Coronary artery (tissue), 2 donors: ENCODE measurements around the gene SUCO.

Source experiments
- DNase-seq: peaks from one replicate; pipeline ENCODE4 v3.0.0-alpha.2; 2017; ENCODE audit warnings: low spot score
- H3K27ac ChIP-seq, 2 donors: fragments of 200-600 bp; sonication (generic); one replicate each; pipeline ENCODE4 v1.5.1; 2016 to 2019
- H3K4me3 ChIP-seq: fragments of 200-600 bp; sonication (generic); 2 replicates; pipeline ENCODE4 v1.5.1; 2016; ENCODE audit warnings: mild to moderate bottlenecking, moderate library complexity
- TF ChIP-seq, protein P1 (sequence below): fragments of 200-600 bp; sonication (generic); IDR thresholded peaks from one replicate; pipeline ENCODE4 v1.5.1; 2019; ENCODE audit warnings: antibody characterized with exemption

SUCO gene

DNA sequence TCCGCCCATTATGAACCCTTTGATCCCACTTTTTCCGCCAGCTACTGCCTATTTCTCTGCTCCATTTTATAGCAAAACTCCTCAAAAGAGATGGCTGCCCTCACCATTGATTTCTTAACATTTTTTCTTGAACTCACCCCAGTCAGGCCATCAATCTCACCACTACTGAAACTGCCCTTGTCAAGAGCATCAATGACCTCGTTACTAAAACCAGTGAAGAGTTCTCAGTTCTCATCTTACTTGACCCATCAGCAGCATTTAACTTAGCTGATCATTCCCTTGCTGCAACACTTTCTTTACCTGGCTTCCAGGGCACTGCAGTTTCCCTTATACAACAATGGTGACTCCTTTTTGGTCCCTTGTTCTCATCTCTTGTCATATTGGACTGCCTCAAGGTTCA, 90.8 kb downstream of the SUCO start:
- TF ChIP-seq, protein P1, sequence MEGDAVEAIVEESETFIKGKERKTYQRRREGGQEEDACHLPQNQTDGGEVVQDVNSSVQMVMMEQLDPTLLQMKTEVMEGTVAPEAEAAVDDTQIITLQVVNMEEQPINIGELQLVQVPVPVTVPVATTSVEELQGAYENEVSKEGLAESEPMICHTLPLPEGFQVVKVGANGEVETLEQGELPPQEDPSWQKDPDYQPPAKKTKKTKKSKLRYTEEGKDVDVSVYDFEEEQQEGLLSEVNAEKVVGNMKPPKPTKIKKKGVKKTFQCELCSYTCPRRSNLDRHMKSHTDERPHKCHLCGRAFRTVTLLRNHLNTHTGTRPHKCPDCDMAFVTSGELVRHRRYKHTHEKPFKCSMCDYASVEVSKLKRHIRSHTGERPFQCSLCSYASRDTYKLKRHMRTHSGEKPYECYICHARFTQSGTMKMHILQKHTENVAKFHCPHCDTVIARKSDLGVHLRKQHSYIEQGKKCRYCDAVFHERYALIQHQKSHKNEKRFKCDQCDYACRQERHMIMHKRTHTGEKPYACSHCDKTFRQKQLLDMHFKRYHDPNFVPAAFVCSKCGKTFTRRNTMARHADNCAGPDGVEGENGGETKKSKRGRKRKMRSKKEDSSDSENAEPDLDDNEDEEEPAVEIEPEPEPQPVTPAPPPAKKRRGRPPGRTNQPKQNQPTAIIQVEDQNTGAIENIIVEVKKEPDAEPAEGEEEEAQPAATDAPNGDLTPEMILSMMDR = no peak
- no peak for DNase-seq
- Histone ChIP-seq H3K4me3 (no peak overlapping the region), H3K27ac (no peak overlapping the region)

DNA sequence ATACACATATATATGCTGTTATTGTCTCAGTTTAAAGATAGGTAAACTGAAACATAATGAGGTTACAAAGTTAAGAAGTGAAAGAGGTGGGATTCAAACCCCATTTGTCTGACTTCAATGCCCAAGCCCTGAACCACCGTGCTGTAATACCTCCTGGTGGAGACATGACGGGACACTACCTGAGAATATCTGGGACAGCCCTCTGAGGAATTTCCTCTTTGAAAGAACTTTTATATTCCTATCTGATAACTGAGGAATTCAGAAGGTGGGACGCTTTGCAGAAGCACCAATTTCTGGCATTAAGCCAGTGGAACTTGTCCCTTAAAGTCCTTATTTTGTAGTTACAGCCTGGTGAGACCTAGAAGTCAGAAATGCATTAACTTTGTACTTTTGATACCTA, 93.9 kb downstream of the SUCO start:
- TF ChIP-seq, protein P1 = no peak
- Histone ChIP-seq H3K4me3 (no peak overlapping the region), H3K27ac (no peak overlapping the region)
- DNase-seq = no peak

DNA sequence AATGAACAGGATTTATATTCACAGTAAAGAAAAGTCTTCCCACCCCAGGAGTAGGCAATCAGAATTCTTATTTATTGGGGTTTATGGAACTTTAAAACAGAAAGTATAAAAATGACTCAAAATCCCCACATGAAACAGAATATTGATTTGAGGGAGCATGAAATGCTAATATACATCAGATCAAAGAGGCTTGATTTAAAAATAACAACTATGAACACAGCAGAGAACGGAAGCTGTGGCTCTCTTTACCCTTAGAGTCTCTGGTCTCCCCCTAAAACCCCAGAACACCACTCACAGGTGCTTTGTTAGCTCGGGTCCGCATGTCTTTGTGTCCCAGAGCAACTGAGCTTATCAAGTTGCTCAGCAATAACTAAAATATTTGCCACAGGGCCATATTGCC, 94.8 kb downstream of the SUCO start:
- Histone ChIP-seq H3K4me3 (no peak overlapping the region), H3K27ac (no peak overlapping the region)
- DNase-seq = no peak
- TF ChIP-seq, protein P1 = no peak

DNA sequence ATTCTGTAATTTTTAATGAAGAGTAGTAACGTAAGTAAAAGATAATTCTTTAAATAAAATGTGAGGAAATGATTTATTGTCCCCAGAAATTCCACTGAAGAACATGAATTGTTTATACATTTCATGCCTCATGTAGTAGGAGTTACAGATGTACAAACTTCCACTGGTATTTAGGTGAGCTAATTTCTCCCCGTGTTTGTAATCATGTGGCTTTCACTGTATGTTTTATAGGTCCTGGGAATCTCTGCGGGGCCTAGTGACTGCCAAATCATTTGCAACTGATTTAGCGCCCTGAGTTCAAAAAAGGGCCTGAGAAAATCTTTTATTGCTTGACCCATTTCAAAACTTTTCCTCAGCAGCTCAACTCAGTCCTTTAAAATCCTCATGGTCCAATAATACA, 95.5 kb downstream of the SUCO start:
- TF ChIP-seq, protein P1 = no peak
- Histone ChIP-seq H3K4me3 (no peak overlapping the region), H3K27ac (no peak overlapping the region)
- DNase-seq = no peak

DNA sequence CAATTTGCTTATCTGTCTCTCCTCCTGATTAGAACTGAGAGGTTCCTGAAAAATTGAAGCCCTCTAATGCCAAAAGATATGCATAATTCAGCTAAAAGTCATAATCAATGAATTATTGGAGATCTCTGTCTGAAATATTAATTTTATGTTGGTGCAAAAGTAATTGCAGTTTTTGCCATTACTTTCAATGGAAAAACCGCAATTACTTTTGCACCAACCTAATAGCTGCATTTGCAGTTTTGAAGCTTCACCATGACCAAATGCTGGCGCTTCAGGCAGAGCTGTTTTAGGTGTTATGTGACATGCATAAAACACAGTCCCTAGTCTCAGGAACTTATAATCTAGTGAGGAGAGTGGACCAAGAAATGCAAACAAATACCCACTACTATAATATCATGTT, 96.2 kb downstream of the SUCO start:
- Histone ChIP-seq H3K27ac (no peak overlapping the region), H3K4me3 (no peak overlapping the region)
- DNase-seq = no peak
- TF ChIP-seq, protein P1 = no peak

DNA sequence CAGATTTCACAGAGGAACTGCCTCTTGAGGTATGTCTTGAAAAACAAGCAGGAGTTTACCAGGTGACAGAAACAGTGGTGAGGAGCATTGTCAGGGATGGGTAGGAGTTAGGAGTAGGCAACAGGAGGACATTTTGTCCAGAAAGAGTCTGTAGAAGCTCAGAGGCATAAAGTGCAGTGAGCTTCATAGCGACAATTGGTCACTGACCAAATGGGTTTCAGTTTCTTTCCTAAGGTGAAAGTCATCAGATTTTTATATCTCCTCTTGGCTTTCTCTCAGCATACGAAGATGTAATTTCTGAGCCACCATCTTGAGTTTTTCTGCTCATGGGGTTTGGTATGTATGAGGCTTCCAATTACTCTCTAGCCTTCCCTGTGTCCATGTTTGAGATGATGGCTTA, 96.7 kb downstream of the SUCO start:
- H3K4me3 ChIP-seq = no peak overlapping the region
- TF ChIP-seq, protein P1 = no peak
- no peak overlapping the region for H3K27ac ChIP-seq
- DNase-seq = no peak

DNA sequence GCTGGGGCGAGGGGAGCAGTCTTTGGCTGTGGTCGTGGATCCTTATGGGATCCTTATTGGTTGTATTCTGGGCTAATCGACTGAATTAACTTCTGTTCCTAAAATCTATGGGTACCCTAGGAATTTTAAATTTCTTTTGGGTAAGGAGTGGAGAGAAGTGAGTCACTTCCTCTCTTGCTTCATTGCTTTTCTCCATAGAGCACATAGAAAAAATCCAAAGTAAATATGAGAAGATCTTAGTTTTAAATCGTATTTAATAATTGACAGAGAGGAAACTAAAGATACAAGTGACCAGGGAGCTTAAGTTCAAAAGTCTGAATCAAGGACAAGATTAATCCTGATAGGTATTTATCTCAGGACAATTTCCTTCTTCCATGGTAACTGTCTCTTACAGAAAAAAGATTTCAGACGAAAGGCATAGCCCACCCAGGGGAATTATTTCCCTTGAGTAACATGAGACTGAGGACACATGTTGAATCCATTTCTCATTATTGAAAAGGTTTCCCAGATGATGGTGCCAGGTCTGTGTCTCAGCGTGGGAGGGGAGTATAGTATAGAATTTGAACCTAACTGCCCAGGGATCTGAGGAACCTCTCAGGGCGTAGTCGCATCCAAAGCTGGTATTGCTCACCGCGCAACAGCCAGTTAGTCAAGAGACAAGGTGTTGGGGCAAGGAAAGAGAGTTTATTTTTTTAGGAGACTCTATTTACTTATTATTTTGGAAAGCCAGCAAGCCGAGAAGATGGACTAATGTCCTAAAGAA, 97.3 kb downstream of the SUCO start:
- TF ChIP-seq, protein P1 = no peak
- DNase-seq = no peak
- Histone ChIP-seq H3K4me3 (no peak overlapping the region), H3K27ac (no peak overlapping the region)
